Sigmoid colon (tissue), 4 donors: ENCODE data around the gene GMPPA.

Experiments
- CTCF ChIP-seq, 4 experiments: fragments of 450-650 bp in 3 of 4; fragments of 200-600 bp in 1 of 4; IDR thresholded peaks; one replicate each; pipeline ENCODE4 v1.5.1; 2016 to 2019; ENCODE audit warnings: antibody characterized with exemption in 4 of 4, mild to moderate bottlenecking in 3 of 4, moderate library complexity in 2 of 4
- EP300 ChIP-seq, 4 donors: sonication (generic); formaldehyde crosslinking; IDR thresholded peaks; one replicate each; pipeline ENCODE4 v1.6.1; 2017; ENCODE audit warnings: antibody characterized with exemption in 4 of 4
- POLR2AphosphoS5 ChIP-seq, 4 donors: sonication (generic); formaldehyde crosslinking; IDR thresholded peaks; one replicate each; pipeline ENCODE4 v1.6.1; 2017; ENCODE audit warnings: antibody characterized with exemption in 4 of 4

- TF ChIP-seq CTCF (IDR thresholded peaks at IDR 0.05) (no peak), POLR2AphosphoS5 (IDR thresholded peaks at IDR 0.05) (no peak), EP300 (IDR thresholded peaks at IDR 0.05) (no peak)
These were observed 3.2 kb downstream of the GMPPA start for GRCh38 chr2:219501849-219502248.
